ENCODE data around the gene CSNK2A3. TPM values are rescaled to one million over a fixed set of nuclear protein-coding genes. Genes with fewer than 3 reads are reported as not detected.

CSNK2A3 gene
- total and polyA plus RNA-seq, 9 of the 15 experiments (the other 6 are each of a cell fraction or from before 2014, with no cell fraction given), result 0.33 to 6.1 (median 1.8) TPM

- TF ChIP-seq ZNF79 (CRISPR knock-in tag; IDR thresholded peaks at IDR 0.05; ENCODE audit: low read depth), result no peak
- no peak for TF ChIP-seq E2F1 (CRISPR knock-in tag; IDR thresholded peaks at IDR 0.05)
These were observed 39.0 kb downstream of the CSNK2A3 start (continued) for GRCh38 chr11:11313902-11314692.

GRCh38 chr11:11313426-11313825, 39.6 kb downstream of the CSNK2A3 start:
- no peak overlapping the region for H2AFZ ChIP-seq (ENCODE audit: low read depth, low read length)
- in situ Hi-C loops (cut with MboI), result no loop called here
- H3K79me2 ChIP-seq (ENCODE audit: control insufficient read depth, insufficient read depth, low read length), result no peaks in the 10 kb centered on the region
- no peak overlapping the region for H3K27ac ChIP-seq (ENCODE audit: extremely low read depth, low read depth, low read length)
- no TSS peak for BruUV-seq (replicated peaks)
- WGBS (ENCODE audit: insufficient coverage, low coverage, missing lambda C conversion rate), result 0% methylated on average over 1 of the region's 1 CpG
- no peak overlapping the region for H3K9ac ChIP-seq (ENCODE audit: insufficient read depth in 1 of 2, low read depth in 2 of 2, low read length in 2 of 2)
- no peak for ATAC-seq
- H4K20me1 ChIP-seq (replicated peaks; ENCODE audit: control insufficient read depth, insufficient read depth, low read length), result no peaks in the 10 kb centered on the region
- H3K4me2 ChIP-seq (ENCODE audit: insufficient read depth, low read length), result no peak overlapping the region
- CTCF ChIA-PET (ENCODE audit: low intra/inter-chr PET ratio), result no interaction called here
- H3K36me3 ChIP-seq (ENCODE audit: control insufficient read depth, insufficient read depth, low read length), result no peaks in the 10 kb centered on the region
- H3K9me3 ChIP-seq (replicated peaks; ENCODE audit: control insufficient read depth, insufficient read depth, low read depth, low read length), result no peaks in the 10 kb centered on the region
- H3K4me1 ChIP-seq (replicated peaks in 1 of 2; ENCODE audit: control insufficient read depth in 2 of 2, insufficient read depth in 2 of 2, low read length in 2 of 2), result no peaks in the 10 kb centered on the region
- no peaks in the 10 kb centered on the region for H3K9me1 ChIP-seq (ENCODE audit: control insufficient read depth, insufficient read depth, low read length)
- peak in 1 of 4 experiments; percentile 3 for DNase-seq (ENCODE audit: extremely low read depth in 1 of 4, low spot score in 3 of 4)
- no peaks in the 10 kb centered on the region for H3K27me3 ChIP-seq (ENCODE audit: control insufficient read depth in 2 of 2, insufficient read depth in 2 of 2, low read length in 2 of 2)
- H3K4me3 ChIP-seq, result no peak overlapping the region
- POLR2A ChIA-PET, result interaction anchor here (0.8 kb wide), 1 partner anchor 14 kb away, joined by 3 read pairs; no protein-coding TSS in a partner anchor
- intact Hi-C loops (cut with micrococcal nuclease), result no loop called here
- no peak for FAIRE-seq
- no peak for TF ChIP-seq CHCHD3 (CRISPR knock-in tag; IDR thresholded peaks at IDR 0.05)
- peak; percentile 38; the same call in 1 of the 2 replicates for TF ChIP-seq MAFG (tag; conservative IDR thresholded peaks at IDR 0.05)
- TF ChIP-seq CREM (IDR thresholded peaks at IDR 0.05; ENCODE audit: low read depth), result no peak
- TF ChIP-seq ATF2 (CRISPR knock-in tag; IDR thresholded peaks at IDR 0.05), result no peak
- TF ChIP-seq ZNF12 (CRISPR knock-in tag; IDR thresholded peaks at IDR 0.05), result no peak
- no peak for TF ChIP-seq SMARCB1 (IDR thresholded peaks at IDR 0.05; ENCODE audit: insufficient read length, low read depth)
- TF ChIP-seq NRF1 (conservative IDR thresholded peaks at IDR 0.05 in 1 of 2, IDR thresholded peaks at IDR 0.05 in 1 of 2), result no peak
- no peak for TF ChIP-seq CHAMP1 (IDR thresholded peaks at IDR 0.05)
- no peak for TF ChIP-seq ZNF436 (CRISPR knock-in tag; IDR thresholded peaks at IDR 0.05)

All from K562 (cell line).